GM12891 (cell line): Measurements from ENCODE around the gene MYLIP.
A peak's percentile ranks its signal among the peaks of the same experiment; 100 is the strongest.

Experiments used
- DNase-seq: peaks from one replicate; pipeline ENCODE4 v3.0.0; 2011; ENCODE audit warnings: low spot score; ENCODE audit not compliant: insufficient read length
- FAIRE-seq: peaks from 2 replicates; lab custom pipeline; 2011; peaks lifted over from hg19 to GRCh38; lab: Jason Lieb, UNC
- PAX5 ChIP-seq: IDR thresholded peaks from 2 replicates; pipeline ENCODE4 v1.6.1; 2011; ENCODE audit warnings: low read length, moderate library complexity, mild to moderate bottlenecking; ENCODE audit not compliant: insufficient read depth, severe bottlenecking
- POLR2A ChIP-seq: IDR thresholded peaks from 2 replicates; pipeline ENCODE4 v1.6.1; 2011; ENCODE audit warnings: low read depth, low read length, control low read depth
- POLR2AphosphoS5 ChIP-seq: IDR thresholded peaks from 2 replicates; pipeline ENCODE4 v1.6.1; 2011; ENCODE audit warnings: low read depth, low read length, control low read depth
- POU2F2 ChIP-seq: IDR thresholded peaks from 2 replicates; pipeline ENCODE4 v1.6.1; 2011; ENCODE audit warnings: low read depth, mild to moderate bottlenecking, control low read depth, low read length, moderate library complexity
- SPI1 ChIP-seq: IDR thresholded peaks from 2 replicates; pipeline ENCODE4 v1.6.1; 2011; ENCODE audit warnings: low read depth, low read length, control low read depth
- TAF1 ChIP-seq: IDR thresholded peaks from 2 replicates; pipeline ENCODE4 v1.6.1; 2011; ENCODE audit warnings: low read depth, low read length, control low read depth

Gene MYLIP

DNA sequence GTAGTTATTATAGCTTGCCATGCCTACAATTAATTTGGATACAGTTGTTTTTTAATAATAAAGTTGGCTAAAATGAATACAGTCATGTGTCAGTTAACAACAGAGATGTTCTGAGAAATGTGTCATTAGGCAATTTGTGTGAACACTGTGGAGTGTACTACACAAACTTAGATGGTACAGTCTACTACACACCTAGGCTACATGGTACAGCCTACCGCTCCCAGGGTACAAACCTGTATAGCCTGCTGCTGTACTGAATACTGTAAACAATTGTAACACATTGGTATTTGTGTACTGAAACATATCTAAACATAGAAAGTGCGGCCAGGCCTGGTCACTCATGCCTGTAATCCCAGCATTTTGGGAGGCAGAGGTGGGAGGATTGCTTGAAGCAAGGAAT lies 50.2 kb downstream of the MYLIP start:
- no peak for DNase-seq
- no peak for FAIRE-seq

DNA sequence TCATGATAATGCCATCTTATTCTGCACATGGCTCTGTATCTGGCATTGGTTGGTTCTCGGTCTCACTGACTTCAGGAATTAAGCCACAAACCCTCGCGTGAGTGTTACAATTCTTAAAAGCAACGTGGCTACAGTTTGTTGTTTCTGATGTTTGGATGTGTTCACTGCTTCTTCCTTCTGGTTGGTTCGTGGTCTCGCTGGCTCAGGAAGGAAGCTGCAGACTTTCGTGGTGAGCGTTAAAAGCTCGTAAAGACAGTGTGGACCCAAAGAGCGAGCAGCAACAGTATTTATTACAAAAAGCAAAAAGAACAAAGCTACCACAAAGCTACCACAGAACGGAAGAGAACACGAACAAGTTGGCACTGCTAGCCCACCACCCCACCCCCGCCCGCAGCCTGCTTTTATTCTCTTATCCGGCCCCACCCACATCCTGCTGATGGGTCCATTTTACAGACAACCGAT lies 51.1 kb downstream of the MYLIP start:
- FAIRE-seq (peak; percentile 45), DNase-seq (no peak)
- TF ChIP-seq POLR2AphosphoS5 (no peak), POU2F2 (no peak), SPI1 (no peak), POLR2A (no peak), PAX5 (no peak), TAF1 (no peak)

More for the DNA sequence above, 50.2 kb downstream of the MYLIP start:
- TF ChIP-seq POLR2AphosphoS5: no peak
- TF ChIP-seq POLR2A: no peak
- no peak for TF ChIP-seq SPI1
- no peak for TF ChIP-seq PAX5
- no peak for TF ChIP-seq POU2F2
- no peak for TF ChIP-seq TAF1

DNA sequence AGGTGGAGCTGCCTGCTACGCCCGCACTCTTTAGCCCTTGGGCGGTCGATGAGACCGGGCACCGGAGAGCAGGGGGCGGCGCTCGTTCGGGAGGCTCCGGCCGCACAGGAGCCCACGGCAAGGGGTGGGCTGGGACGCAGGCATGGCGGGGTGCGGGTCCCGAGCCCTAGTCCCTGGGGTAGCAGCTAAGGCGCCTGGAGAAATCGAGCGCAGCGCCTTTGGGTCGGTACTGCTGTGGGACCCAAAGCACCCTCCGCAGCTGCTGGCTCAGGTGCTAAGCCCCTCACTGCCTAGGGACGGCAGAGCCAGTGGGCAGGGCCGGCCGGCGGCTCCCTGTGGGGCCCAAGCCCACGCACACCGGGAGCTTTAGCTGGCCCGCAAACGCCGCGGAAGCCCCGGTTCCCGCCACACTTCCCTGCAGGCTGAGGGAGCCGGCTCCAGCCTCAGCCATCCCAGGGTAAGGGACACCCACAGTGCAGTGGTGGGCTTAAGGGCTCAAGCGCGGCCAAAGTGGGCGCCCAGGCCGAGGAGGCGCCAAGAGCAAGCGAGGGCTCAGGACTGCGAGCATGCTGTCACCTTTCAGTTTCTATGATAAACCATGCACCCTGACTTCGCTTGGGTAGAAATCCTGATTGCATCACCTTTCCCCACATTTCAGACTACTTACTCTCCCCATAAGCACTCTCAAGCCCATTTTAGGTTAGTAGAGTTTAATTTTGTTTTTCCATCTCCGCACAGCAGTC lies 52.0 kb downstream of the MYLIP start:
- no peak for FAIRE-seq
- TF ChIP-seq POU2F2 (no peak), POLR2A (no peak), SPI1 (no peak), TAF1 (no peak), PAX5 (no peak), POLR2AphosphoS5 (no peak)
- DNase-seq: no peak

- no peak for FAIRE-seq
- TF ChIP-seq TAF1 (no peak), POLR2AphosphoS5 (no peak), SPI1 (no peak)
- no peak for DNase-seq
Measured at GRCh38 chr6:16181439-16182297, 52.8 kb downstream of the MYLIP start.

DNA sequence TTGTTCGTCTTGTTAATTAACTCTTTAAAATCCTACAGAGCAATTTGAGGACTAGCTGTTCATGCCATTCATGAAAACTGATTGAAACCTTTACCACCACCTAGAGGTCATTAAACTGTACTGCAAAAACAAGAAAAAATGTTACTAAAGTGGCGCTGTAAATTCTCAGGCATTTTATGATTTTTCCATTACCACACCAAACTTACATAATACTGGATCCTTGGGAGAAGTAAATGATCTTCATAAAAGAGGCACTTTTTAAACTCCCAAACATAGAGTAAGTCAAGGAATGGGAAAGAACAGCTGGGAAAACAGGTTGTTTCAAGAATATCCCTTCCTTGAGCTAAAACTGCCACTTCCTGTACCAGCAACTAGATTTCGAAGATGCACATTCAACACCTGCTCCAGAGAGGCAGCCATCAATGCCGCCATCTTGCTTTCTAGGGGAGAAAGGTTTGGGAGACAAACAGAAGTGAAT lies 54.3 kb downstream of the MYLIP start:
- FAIRE-seq: peak; percentile 85
- no peak for DNase-seq
- TF ChIP-seq POLR2AphosphoS5 (no peak), PAX5 (no peak), SPI1 (no peak)

DNA sequence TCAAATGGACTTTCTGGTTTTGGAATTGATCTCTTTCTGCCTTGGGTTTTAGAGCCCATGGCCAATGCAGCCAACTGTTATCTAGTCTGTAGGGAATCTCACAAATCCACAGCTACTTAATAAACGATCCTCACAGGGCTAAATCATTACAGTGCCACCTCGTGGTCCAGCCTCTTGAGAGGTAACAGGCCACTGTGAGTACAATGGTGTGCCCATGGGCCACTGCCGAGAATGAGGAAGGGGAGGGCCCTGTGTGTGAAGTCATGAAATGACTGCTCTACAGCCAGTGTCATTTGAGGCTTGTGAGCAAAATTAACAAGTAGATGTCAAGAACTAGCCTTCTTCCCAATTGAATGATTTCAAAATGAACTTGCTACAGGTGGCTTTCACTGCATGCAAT lies 55.2 kb downstream of the MYLIP start:
- TF ChIP-seq POLR2A (no peak), SPI1 (peak; percentile 60), TAF1 (no peak)
- no peak for DNase-seq
- no peak for FAIRE-seq

DNA sequence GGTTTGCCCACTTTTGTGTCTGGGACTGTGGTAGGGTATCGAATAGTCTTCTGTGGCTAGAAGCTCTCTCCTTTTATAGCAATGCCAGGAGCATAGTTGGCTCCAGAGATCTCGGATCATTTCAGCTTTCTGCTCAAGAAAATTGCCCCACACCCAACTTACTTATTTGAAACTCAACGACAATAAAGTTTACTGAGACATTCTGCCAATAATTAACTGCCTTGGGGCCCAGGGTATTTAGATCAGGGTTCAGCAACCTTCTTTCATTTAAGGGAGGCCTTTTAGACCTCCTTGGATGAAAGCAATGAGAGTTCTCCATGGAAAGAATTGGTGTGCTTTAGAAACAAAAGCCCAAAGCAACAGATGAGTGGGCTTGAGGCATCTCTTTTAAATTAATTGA lies 55.7 kb downstream of the MYLIP start:
- no peak for TF ChIP-seq POLR2A
- TF ChIP-seq PAX5: no peak
- no peak for FAIRE-seq

DNA sequence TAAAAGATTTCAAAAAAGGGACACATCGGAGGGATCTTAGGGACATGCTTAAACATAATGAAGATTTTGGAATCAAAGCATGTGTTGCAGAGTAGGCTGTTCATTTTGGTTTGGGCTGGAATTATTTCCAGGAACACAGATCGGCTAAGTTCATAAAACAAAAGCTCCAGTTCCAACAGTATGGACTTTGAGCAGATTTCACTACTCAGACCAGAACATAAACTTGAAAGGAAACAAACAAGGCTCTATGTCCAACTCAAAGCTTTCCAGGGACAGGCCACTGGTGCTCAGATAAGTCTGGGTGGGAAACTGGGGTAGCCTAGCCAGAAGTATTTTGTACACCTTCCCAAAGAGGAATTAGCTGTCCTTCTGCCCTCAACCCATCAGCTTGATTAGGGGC lies 58.3 kb downstream of the MYLIP start:
- FAIRE-seq (no peak), DNase-seq (no peak)
- TF ChIP-seq POU2F2: no peak
- no peak for TF ChIP-seq SPI1
- no peak for TF ChIP-seq POLR2AphosphoS5
- TF ChIP-seq POLR2A: no peak
- no peak for TF ChIP-seq TAF1
- no peak for TF ChIP-seq PAX5

More for the DNA sequence above, 55.7 kb downstream of the MYLIP start:
- DNase-seq: no peak

- TF ChIP-seq POU2F2 (no peak), PAX5 (no peak), POLR2AphosphoS5 (no peak), POLR2A (no peak), TAF1 (no peak), SPI1 (no peak)
- FAIRE-seq (no peak), DNase-seq (no peak)
Measured at GRCh38 chr6:16190214-16190613, 61.3 kb downstream of the MYLIP start.

DNA sequence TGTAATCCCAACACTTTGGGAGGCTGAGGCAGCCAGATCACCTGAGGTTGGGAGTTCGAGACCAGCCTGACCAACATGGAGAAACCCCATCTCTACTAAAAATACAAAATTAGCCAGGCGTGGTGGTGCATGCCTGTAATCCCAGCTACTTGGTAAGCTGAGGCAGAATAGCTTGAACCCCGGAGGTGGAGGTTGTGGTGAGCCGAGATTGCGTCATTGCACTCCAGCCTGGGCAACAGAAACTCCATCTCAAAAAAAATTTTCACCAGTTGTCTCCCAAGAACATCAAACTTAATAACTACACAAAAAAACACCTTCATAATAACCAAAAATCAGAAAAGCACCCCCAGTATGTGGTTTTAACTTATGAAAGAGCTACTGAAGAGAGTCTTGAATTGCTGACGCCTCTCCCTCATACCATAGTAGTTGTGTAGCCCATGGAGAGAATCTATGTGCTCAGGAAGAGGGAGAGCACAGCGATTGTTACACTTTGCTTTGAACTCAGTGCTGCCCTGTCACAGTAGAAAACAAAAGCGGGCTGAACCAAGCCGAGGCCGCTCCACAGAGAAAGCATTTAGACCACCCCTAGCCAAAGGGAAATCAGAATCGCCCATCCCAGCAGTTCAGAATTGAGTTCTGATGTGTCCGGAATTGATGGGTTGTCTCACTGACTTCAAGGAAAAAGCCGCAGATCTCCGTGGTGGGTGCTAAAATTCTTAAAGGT lies 67.5 kb downstream of the MYLIP start:
- DNase-seq (no peak), FAIRE-seq (no peak)
- TF ChIP-seq PAX5: no peak
- TF ChIP-seq SPI1: no peak
- TF ChIP-seq TAF1: no peak
- TF ChIP-seq POLR2AphosphoS5: no peak
- TF ChIP-seq POLR2A: no peak
- no peak for TF ChIP-seq POU2F2
